Astrocyte (in vitro differentiated cells and primary cell): ENCODE data around the gene UTP18.

ENCODE experiments used
- EZH2 ChIP-seq: IDR thresholded peaks from 2 replicates; pipeline ENCODE4 v1.6.1; 2012; ENCODE audit warnings: mild to moderate bottlenecking, low read length, inconsistent platforms; ENCODE audit not compliant: insufficient read depth
- TF ChIP-seq, protein P1 (sequence below): IDR thresholded peaks from 2 replicates; pipeline ENCODE4 v1.5.1; 2011; ENCODE audit warnings: low read depth, mild to moderate bottlenecking, inconsistent platforms, low read length, moderate library complexity; ENCODE audit not compliant: insufficient read depth

DNA sequence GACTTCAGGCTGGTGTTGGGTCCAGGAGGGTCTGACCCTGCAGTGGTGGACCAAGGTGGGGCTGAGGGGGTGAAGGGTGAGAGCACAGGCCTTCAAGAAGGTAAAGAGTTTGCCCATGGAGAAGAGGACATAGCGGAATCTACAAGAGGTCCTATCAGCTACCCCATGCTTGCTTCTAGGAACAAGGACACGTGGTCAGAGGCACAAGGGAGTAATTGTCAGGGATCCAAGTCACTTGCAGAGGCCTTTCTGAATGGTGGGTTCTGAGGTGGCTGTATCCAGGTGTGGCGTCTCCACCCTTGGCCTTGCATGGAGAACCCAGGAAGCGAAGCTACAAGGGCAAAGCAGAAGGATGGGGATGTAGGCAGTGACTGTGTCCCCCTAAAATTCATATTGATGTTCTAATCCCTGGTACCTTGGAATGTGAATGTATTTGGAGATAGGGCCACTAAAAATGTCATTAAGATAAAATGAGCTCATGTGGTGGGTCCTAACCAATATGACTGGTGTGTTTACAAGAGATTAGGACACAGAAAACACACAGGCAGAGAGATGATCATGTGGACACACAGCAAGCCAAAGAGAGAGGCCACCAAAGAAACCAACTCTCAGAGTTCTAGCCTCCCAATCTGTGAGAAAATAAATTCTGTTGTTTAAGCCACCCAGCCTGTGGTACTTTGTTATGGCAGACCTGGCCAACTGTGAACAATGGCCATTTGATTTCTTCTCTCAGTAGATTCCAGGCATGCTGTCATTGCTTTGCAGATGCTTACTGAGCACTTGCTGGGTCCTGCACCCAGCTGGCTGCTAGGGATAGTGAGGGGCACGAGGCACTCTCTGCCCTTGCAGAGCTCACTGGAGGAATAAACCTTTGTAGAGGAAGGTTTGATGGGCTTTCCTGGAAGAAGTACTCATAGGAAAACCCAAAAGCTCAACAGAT lies 75.8 kb downstream of the UTP18 start:
- TF ChIP-seq, protein P1, sequence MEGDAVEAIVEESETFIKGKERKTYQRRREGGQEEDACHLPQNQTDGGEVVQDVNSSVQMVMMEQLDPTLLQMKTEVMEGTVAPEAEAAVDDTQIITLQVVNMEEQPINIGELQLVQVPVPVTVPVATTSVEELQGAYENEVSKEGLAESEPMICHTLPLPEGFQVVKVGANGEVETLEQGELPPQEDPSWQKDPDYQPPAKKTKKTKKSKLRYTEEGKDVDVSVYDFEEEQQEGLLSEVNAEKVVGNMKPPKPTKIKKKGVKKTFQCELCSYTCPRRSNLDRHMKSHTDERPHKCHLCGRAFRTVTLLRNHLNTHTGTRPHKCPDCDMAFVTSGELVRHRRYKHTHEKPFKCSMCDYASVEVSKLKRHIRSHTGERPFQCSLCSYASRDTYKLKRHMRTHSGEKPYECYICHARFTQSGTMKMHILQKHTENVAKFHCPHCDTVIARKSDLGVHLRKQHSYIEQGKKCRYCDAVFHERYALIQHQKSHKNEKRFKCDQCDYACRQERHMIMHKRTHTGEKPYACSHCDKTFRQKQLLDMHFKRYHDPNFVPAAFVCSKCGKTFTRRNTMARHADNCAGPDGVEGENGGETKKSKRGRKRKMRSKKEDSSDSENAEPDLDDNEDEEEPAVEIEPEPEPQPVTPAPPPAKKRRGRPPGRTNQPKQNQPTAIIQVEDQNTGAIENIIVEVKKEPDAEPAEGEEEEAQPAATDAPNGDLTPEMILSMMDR: no peak
- TF ChIP-seq EZH2: no peak
